Left lung (tissue), 10 donors: ENCODE measurements around the gene PITPNM3. TPM values are rescaled to one million over a fixed set of nuclear protein-coding genes. Genes with fewer than 3 reads are reported as not detected.
"Not testable (repeated sequence)": the region's sequence is repeated elsewhere in the genome, so short reads cannot be mapped to it uniquely, and the experiment has no call there.

ENCODE experiments used
- ATAC-seq: fragments of 200-7000 bp; cut with Tn5 transposase; one replicate; pipeline ENCODE4 v1.9.1; 2020; ENCODE audit warnings: moderate library complexity
- DNase-seq, 4 donors: peaks; one replicate each; pipeline ENCODE4 v3.0.0-alpha.2; 2013 to 2020
- H3K27ac ChIP-seq, 2 donors: fragments of 200-600 bp; sonication (generic) in 1 of 2; one replicate each; pipeline versions ENCODE4 v1.5.0 to v1.8.0; 2020 to 2021
- H3K27me3 ChIP-seq, 2 donors: fragments of 200-600 bp; sonication (generic) in 1 of 2; one replicate each; pipeline versions ENCODE4 v1.5.0 to v1.8.0; 2020 to 2021
- H3K36me3 ChIP-seq, 2 donors: fragments of 200-600 bp; sonication (generic) in 1 of 2; one replicate each; pipeline versions ENCODE4 v1.5.0 to v1.8.0; 2020 to 2021
- H3K4me1 ChIP-seq, 2 donors: fragments of 200-600 bp; one replicate each; pipeline ENCODE4 v1.8.0; 2021
- H3K4me3 ChIP-seq, 2 donors: fragments of 200-600 bp; sonication (generic) in 1 of 2; one replicate each; pipeline versions ENCODE4 v1.5.0 to v1.8.0; 2020 to 2021; ENCODE audit warnings: mild to moderate bottlenecking in 1 of 2
- H3K9me3 ChIP-seq, 2 donors: fragments of 200-600 bp; sonication (generic) in 1 of 2; one replicate each; pipeline versions ENCODE4 v1.5.0 to v1.8.0; 2020 to 2021
- intact Hi-C, 2 donors: fragments of 100-400 bp; cut with DNase I; formaldehyde crosslinking; loops; one replicate each; pipeline versions ENCODE4 v1.11.2 to v1.14.2; 2022
- polyA plus RNA-seq, 6 donors: library from polyadenylated mRNA; unstranded; fragments of 120-200 nt; gene quantifications; one replicate each; pipeline ENCODE4 v1.2.1, GENCODE V29; 2013; ENCODE audit not compliant: insufficient read length in 6 of 6
- total RNA-seq, 2 donors: library from RNA; stranded (reverse); fragmentation: NEBNext Ultra II Directional; extraction: Animal tissue kit (Norgen Biotek cat#: 25700); gene quantifications; one replicate each; pipeline ENCODE4 v1.2.1, GENCODE V29; 2021
- TF ChIP-seq, protein P1 (sequence below), 2 donors: fragments of 200-600 bp; sonication (generic) in 1 of 2; IDR thresholded peaks; one replicate each; pipeline versions ENCODE4 v1.5.0 to v1.8.0; 2021; ENCODE audit warnings: antibody characterized with exemption in 2 of 2
- donor health status: DM: no; HTN: yes; CAD: no.
- donor health status: DM: no; HTN: no; CAD: no.

Gene PITPNM3
- total and polyA plus RNA-seq, 8 donors, result 3.6 to 13.8 (median 5.8) TPM

DNA sequence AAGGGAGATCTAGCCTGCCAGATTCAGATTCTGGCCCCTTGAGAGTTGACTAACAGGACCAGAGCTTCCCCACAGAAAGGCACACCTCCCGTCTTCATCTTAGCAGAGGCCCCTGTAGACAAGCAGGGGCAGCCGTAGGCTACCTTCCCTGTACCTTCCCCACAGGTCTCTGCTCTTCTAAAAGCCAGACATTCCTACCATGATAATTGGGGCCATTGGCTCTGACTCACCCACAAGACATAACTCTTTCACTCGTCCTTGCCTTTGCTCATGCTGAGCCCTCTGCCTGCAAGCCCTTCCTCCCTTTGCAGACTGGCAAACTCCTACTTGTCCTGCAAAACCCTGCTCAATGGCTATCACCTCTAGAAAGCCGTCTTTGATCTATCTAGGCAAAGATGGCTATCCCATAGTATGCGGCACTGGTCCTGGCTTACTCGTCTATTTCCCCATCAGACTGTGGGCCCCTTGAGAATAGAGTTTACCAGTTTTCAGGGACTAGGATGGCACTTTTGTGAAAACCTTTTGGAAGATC is 68.3 kb downstream of the PITPNM3 start:
- no peak overlapping the region for H3K4me3 ChIP-seq
- ATAC-seq, result no peak
- no peaks in the 10 kb centered on the region for H3K9me3 ChIP-seq
- no peak for DNase-seq
- intact Hi-C loops, result no loop called here
- H3K27me3 ChIP-seq, result no peaks in the 10 kb centered on the region
- TF ChIP-seq, protein P1, sequence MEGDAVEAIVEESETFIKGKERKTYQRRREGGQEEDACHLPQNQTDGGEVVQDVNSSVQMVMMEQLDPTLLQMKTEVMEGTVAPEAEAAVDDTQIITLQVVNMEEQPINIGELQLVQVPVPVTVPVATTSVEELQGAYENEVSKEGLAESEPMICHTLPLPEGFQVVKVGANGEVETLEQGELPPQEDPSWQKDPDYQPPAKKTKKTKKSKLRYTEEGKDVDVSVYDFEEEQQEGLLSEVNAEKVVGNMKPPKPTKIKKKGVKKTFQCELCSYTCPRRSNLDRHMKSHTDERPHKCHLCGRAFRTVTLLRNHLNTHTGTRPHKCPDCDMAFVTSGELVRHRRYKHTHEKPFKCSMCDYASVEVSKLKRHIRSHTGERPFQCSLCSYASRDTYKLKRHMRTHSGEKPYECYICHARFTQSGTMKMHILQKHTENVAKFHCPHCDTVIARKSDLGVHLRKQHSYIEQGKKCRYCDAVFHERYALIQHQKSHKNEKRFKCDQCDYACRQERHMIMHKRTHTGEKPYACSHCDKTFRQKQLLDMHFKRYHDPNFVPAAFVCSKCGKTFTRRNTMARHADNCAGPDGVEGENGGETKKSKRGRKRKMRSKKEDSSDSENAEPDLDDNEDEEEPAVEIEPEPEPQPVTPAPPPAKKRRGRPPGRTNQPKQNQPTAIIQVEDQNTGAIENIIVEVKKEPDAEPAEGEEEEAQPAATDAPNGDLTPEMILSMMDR (IDR thresholded peaks at IDR 0.05), result no peak
- H3K36me3 ChIP-seq, result no peaks in the 10 kb centered on the region
- no peak overlapping the region for H3K27ac ChIP-seq
- no peaks in the 10 kb centered on the region for H3K4me1 ChIP-seq

DNA sequence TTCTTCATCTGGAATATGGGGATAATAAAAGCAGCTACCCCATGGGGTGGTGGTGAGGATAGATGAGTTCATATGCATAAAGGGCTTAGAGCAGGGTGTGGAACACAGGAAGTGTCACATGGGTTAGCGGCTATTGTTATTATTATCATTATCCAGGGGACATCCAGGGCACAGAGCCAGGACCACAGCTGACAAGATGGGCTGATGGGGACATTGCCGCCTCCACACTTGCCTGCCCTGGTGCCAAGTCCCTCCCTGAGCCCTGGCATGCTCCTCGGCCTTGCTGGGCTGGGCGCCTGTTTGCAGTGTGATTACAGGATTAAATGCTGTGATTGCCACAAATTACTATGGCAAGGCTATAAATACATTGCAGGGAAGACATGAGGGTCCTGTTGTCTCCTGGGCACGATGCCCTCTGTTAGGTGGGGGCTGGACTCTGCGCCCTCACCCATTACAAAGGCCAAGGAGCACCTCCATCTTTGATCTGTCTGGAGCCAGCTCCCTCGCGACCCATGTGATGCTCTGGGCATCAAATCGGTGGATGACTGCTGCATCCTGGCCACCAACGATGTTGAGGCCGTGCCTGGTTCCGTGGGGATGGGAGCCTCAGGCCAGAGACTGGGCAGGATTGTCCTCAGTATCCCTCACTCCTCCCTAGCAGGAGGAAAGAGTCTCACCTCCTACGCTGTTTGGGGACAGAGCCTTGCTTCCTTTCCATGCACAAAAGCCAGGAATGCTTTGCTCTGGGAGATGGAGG is 68.9 kb downstream of the PITPNM3 start:
- H3K27ac ChIP-seq, result no peak overlapping the region
- TF ChIP-seq, protein P1 (IDR thresholded peaks at IDR 0.05), result no peak
- H3K27me3 ChIP-seq, result no peaks in the 10 kb centered on the region
- intact Hi-C loops, result no loop called here
- H3K4me3 ChIP-seq, result no peak overlapping the region
- ATAC-seq (no peak), DNase-seq (peak in 1 of 4 donors; percentile 32)
- H3K36me3 ChIP-seq, result no peaks in the 10 kb centered on the region
- no peaks in the 10 kb centered on the region for H3K9me3 ChIP-seq
- H3K4me1 ChIP-seq, result no peaks in the 10 kb centered on the region

DNA sequence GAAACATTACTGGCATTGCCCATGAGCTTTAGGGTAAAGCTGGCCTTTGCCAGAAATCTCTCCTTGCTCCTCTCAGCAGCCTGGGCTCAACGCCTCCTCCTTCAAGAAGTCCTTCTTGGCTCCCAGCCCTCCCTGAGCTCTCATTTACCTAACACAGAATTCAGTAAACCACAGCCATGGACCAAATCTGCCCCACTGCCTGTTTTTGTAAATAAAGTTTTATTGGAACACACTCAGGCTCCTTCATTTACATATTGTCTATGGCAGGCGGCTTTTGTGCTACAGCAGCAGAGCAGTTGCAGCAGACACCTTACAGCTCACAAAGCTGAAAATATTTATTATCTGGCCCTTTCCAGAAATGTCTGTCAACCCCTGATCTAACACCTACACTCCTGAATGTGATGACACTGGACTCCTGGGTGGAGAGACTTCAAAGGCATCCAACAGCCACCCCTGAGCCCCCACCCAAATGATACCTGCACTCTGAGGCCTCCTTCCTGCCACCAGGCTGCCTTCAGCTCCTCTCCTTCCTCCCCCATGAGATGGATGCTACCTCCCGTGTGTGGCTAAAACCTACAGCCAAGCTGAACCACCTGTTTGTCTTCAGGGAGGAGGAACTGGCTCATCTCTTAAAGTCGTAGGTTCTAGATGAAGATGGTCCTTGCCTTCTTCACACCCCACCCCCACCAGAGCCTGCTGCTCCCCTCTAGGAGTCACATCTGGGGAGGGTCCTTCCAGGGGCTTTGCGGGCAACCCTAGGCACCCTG is 70.5 kb downstream of the PITPNM3 start:
- H3K27ac ChIP-seq, result no peak overlapping the region
- intact Hi-C loops, result no loop called here

DNA sequence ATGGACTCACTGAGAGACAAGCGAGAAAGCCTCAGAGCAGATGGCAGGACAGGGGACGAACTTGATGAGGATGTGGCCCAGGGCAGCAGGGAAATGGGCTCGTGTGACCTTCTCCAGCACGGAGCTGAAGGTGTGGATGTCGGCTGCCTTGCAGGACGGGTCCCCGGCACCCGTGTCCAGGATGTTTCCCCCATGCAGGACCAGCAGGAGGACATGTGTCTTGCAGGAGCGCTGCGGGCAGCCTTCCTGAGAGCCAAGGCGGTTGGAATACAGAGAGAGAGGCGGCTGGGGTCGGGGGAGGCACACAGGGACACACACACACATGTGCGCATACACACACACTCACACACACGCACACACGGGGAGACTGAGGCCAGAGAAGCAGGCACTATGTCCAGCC is 72.8 kb downstream of the PITPNM3 start:
- ATAC-seq (no peak), DNase-seq (peak in 1 of 4 donors; percentile 40)
- Histone ChIP-seq H3K27ac (no peak overlapping the region), H3K4me1 (no peaks in the 10 kb centered on the region), H3K27me3 (no peaks in the 10 kb centered on the region), H3K36me3 (no peaks in the 10 kb centered on the region), H3K4me3 (no peak overlapping the region), H3K9me3 (no peaks in the 10 kb centered on the region)
- TF ChIP-seq, protein P1 (IDR thresholded peaks at IDR 0.05), result no peak
- intact Hi-C loops, result no loop called here

More for the DNA sequence above, 70.5 kb downstream of the PITPNM3 start:
- no peaks in the 10 kb centered on the region for H3K4me1 ChIP-seq
- no peaks in the 10 kb centered on the region for H3K36me3 ChIP-seq
- ATAC-seq (no peak), DNase-seq (no peak)
- H3K4me3 ChIP-seq, result no peak overlapping the region
- TF ChIP-seq, protein P1 (IDR thresholded peaks at IDR 0.05), result no peak
- no peaks in the 10 kb centered on the region for H3K9me3 ChIP-seq
- no peaks in the 10 kb centered on the region for H3K27me3 ChIP-seq

DNA sequence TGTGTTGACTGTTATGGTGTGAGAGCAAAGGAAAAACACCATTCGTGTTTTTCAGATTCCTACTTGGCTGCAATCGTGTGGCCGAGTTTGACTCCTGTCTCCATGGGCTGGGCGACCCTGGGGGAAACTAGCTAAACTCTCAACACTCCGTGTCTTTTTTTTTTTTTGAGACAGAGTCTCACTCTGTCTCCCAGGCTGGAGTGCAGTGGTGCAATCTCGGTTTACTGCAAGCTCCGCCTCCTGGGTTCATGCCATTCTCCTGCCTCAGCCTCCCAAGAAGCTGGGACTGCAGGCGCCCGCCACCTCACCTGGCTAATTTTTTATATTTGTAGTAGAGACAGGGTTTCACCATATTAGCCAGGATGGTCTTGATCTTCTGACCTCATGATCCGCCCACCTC is 73.6 kb downstream of the PITPNM3 start:
- H3K27ac ChIP-seq, H3K36me3 ChIP-seq, H3K9me3 ChIP-seq, intact Hi-C loops, H3K27me3 ChIP-seq, H3K4me1 ChIP-seq, ATAC-seq, H3K4me3 ChIP-seq: not testable (repeated sequence)
- peak in 1 of 4 donors; percentile 10 for DNase-seq
